H1 (cell line): ENCODE results near the gene PTPN12. TPM values are rescaled to one million over a fixed set of nuclear protein-coding genes. Genes with fewer than 3 reads are reported as not detected.

Experiments used
- CHD2 ChIP-seq: IDR thresholded peaks from 2 replicates; pipeline ENCODE4 v1.6.1; 2012; ENCODE audit warnings: low read length, improper control_type of control experiment
- CHD7 ChIP-seq: fragments of 300-600 bp; sonication (generic); IDR thresholded peaks from 2 replicates; pipeline ENCODE4 v1.7.1; 2012; ENCODE audit warnings: low read length, moderate library complexity, mild to moderate bottlenecking, inconsistent platforms; ENCODE audit not compliant: insufficient replicate concordance
- CREB1 ChIP-seq: IDR thresholded peaks from 2 replicates; pipeline ENCODE4 v1.6.1; 2012; ENCODE audit warnings: inconsistent platforms
- CTCF ChIP-seq, 3 experiments: IDR thresholded peaks; 1 replicate in 2 of 3; 2 replicates in 1 of 3; pipeline versions ENCODE4 v1.5.1 to v1.6.1; 2011; ENCODE audit warnings: low read length in 3 of 3, mild to moderate bottlenecking in 3 of 3, inconsistent platforms in 2 of 3, low read depth in 1 of 3, moderate library complexity in 1 of 3; ENCODE audit not compliant: insufficient read depth in 1 of 3; ENCODE audit errors: control extremely low read depth in 1 of 3
- E2F6 ChIP-seq: IDR thresholded peaks from 2 replicates; pipeline ENCODE4 v1.6.1; 2012; ENCODE audit warnings: inconsistent platforms
- KDM4A ChIP-seq: IDR thresholded peaks from one replicate; pipeline ENCODE4 v1.7.1; 2012; ENCODE audit warnings: low read depth, mild to moderate bottlenecking, moderate library complexity, low read length, inconsistent platforms; ENCODE audit not compliant: severe bottlenecking
- NANOG ChIP-seq: IDR thresholded peaks from 2 replicates; pipeline ENCODE4 v1.6.1; 2011; ENCODE audit warnings: low read length, low read depth, mild to moderate bottlenecking, inconsistent platforms; ENCODE audit not compliant: insufficient read depth, poor library complexity, severe bottlenecking
- POLR2A ChIP-seq, 2 experiments: IDR thresholded peaks; 1 replicate in 1 of 2; 2 replicates in 1 of 2; pipeline ENCODE4 v1.6.1; 2011; ENCODE audit warnings: low read depth in 2 of 2, low read length in 2 of 2, mild to moderate bottlenecking in 2 of 2; ENCODE audit errors: control extremely low read depth in 1 of 2
- RBBP5 ChIP-seq: IDR thresholded peaks from 2 replicates; pipeline ENCODE4 v1.7.1; 2012; ENCODE audit warnings: low read depth, mild to moderate bottlenecking, inconsistent platforms, low read length, moderate library complexity, borderline replicate concordance
- polyA plus RNA-seq, 7 experiments: library from polyadenylated mRNA; depleted of rRNA in 3 of 7; stranded (reverse) in 5 of 7; unstranded in 2 of 7; fragments of >200 nt in 5 of 7; fragments of 200-250 nt in 2 of 7; gene quantifications; 1 replicate in 5 of 7; 2 replicates in 1 of 7; 4 replicates in 1 of 7; pipeline versions ENCODE4 v1.2.1 to v1.2.3, GENCODE V29; 2011 to 2013; ENCODE audit warnings: missing spikeins in 2 of 7, mixed read lengths in 2 of 7
- total RNA-seq: library from RNA; stranded (reverse); fragmentation: NEBNext Ultra II Directional; extraction: Animal tissue kit (Norgen Biotek cat#: 25700); gene quantifications from 2 replicates; pipeline ENCODE4 v1.2.1, GENCODE V29; 2021

Gene PTPN12
- total and polyA plus RNA-seq, 2 of the 8 experiments (the other 6 are each of a cell fraction or from before 2014, with no cell fraction given) = 39.7 to 132 TPM

GRCh38 chr7:77520261-77520660 is 16.8 kb upstream of the PTPN12 start (continued):
- no peak for TF ChIP-seq CHD7
- no peak for TF ChIP-seq NANOG
- no peak for TF ChIP-seq E2F6
- no peak for TF ChIP-seq POLR2A (IDR thresholded peaks at IDR 0.05; ENCODE audit: control extremely low read depth in 1 of 2, low read depth in 2 of 2, low read length in 2 of 2)
- no peak for TF ChIP-seq CHD2
- no peak for TF ChIP-seq CREB1
- TF ChIP-seq CTCF (IDR thresholded peaks at IDR 0.05; ENCODE audit: control extremely low read depth in 1 of 3, insufficient read depth in 1 of 3, low read depth in 1 of 3, low read length in 3 of 3) = no peak
- no peak for TF ChIP-seq KDM4A
- TF ChIP-seq RBBP5 = no peak
